Endothelial cell of umbilical vein (primary cell): Measurements from ENCODE around the gene CCDC196. TPM values are rescaled to one million over a fixed set of nuclear protein-coding genes. Genes with fewer than 3 reads are reported as not detected.

ENCODE experiments used
- BruUV-seq: library from RNA; stranded (reverse); fragments of 400-500 nt; replicated peaks from 2 replicates; lab custom pipeline; 2021; lab: Mats Ljungman, UMichigan
- CTCF ChIA-PET: fragments of 300-600, 350-600 bp; sonication (Branson Sonifier 250); formaldehyde crosslinking; loops from one replicate; lab custom pipeline; 2021; ENCODE audit warnings: antibody characterized with exemption, inconsistent platforms; lab: Charles Lee
- POLR2A ChIA-PET: fragments of 300-600, 350-600 bp; sonication (Branson Sonifier 250); formaldehyde crosslinking; loops from one replicate; lab custom pipeline; 2021; ENCODE audit warnings: antibody characterized with exemption, inconsistent platforms; lab: Charles Lee
- DNase-seq: peaks from one replicate; pipeline ENCODE4 v3.0.0-alpha.2; 2011; ENCODE audit warnings: low read depth, low spot score
- FAIRE-seq: peaks from 2 replicates; lab custom pipeline; 2011; peaks lifted over from hg19 to GRCh38; lab: Jason Lieb, UNC
- H2AFZ ChIP-seq: 2 replicates; pipeline ENCODE4 v1.6.0; 2012; ENCODE audit warnings: low read depth, low read length, control low read depth, inconsistent platforms
- H3K27ac ChIP-seq: 2 replicates; pipeline ENCODE4 v1.5.1; 2011; ENCODE audit warnings: low read depth, mild to moderate bottlenecking, control low read depth, low read length, moderate library complexity; ENCODE audit not compliant: insufficient read depth
- H3K27me3 ChIP-seq, 2 experiments: 2 replicates each; pipeline versions ENCODE4 v1.6.0 to v1.6.1; 2011; ENCODE audit warnings: low read length in 2 of 2, mixed read lengths in 1 of 2; ENCODE audit not compliant: control insufficient read depth in 2 of 2, insufficient read depth in 2 of 2
- H3K36me3 ChIP-seq, 2 experiments: 2 replicates in 1 of 2; 3 replicates in 1 of 2; pipeline ENCODE4 v1.5.1; 2011; ENCODE audit warnings: low read length in 2 of 2, mild to moderate bottlenecking in 1 of 2, moderate library complexity in 1 of 2; ENCODE audit not compliant: control insufficient read depth in 2 of 2, insufficient read depth in 2 of 2; ENCODE audit errors: extremely low read depth in 1 of 2
- H3K4me1 ChIP-seq: 3 replicates; pipeline ENCODE4 v1.5.1; 2011; ENCODE audit warnings: mild to moderate bottlenecking, low read length; ENCODE audit not compliant: control insufficient read depth, insufficient read depth; ENCODE audit errors: extremely low read depth
- H3K4me2 ChIP-seq: 2 replicates; pipeline ENCODE4 v1.6.1; 2011; ENCODE audit warnings: low read length, control low read depth, mixed read lengths; ENCODE audit not compliant: insufficient read depth
- H3K4me3 ChIP-seq, 3 experiments: fragments of 200-600 bp in 1 of 3; sonication (generic), shearing (Covaris generic) in 1 of 3; replicated peaks in 1 of 3; 2 replicates each; pipeline ENCODE4 v1.5.1; 2011 to 2016; ENCODE audit warnings: control low read depth in 3 of 3, low read length in 3 of 3, mild to moderate bottlenecking in 2 of 3, inconsistent platforms in 1 of 3, low read depth in 1 of 3, moderate library complexity in 1 of 3; ENCODE audit not compliant: insufficient read depth in 1 of 3
- H3K79me2 ChIP-seq: 2 replicates; pipeline ENCODE4 v1.6.0; 2012; ENCODE audit warnings: low read length, inconsistent platforms; ENCODE audit not compliant: control insufficient read depth, insufficient read depth
- H3K9ac ChIP-seq: replicated peaks from 2 replicates; pipeline ENCODE3; 2011; ENCODE audit warnings: low read length, control low read depth; ENCODE audit not compliant: insufficient read depth; ENCODE audit errors: extremely low read depth
- H3K9me1 ChIP-seq: replicated peaks from 3 replicates; pipeline ENCODE4 v1.6.0; 2011; ENCODE audit warnings: mild to moderate bottlenecking, low read length; ENCODE audit not compliant: control insufficient read depth, insufficient read depth; ENCODE audit errors: extremely low read depth
- H3K9me3 ChIP-seq: replicated peaks from 2 replicates; pipeline ENCODE4 v1.5.1; 2012; ENCODE audit warnings: low read length, inconsistent platforms; ENCODE audit not compliant: control insufficient read depth, insufficient read depth
- H4K20me1 ChIP-seq: replicated peaks from 2 replicates; pipeline ENCODE3; 2011; ENCODE audit warnings: mild to moderate bottlenecking, low read length; ENCODE audit not compliant: control insufficient read depth, insufficient read depth; ENCODE audit errors: extremely low read depth
- EZH2 ChIP-seq: IDR thresholded peaks from 2 replicates; pipeline ENCODE4 v1.6.1; 2012; ENCODE audit warnings: borderline replicate concordance, low read depth, mild to moderate bottlenecking, moderate library complexity, low read length, inconsistent platforms; ENCODE audit not compliant: severe bottlenecking
- FOS ChIP-seq: IDR thresholded peaks from 2 replicates; pipeline ENCODE4 v1.6.1; 2011; ENCODE audit warnings: mild to moderate bottlenecking, low read length, moderate library complexity, borderline replicate concordance; ENCODE audit not compliant: insufficient read depth
- GATA2 ChIP-seq: IDR thresholded peaks from 2 replicates; pipeline ENCODE4 v1.7.0; 2011; ENCODE audit warnings: low read depth, mild to moderate bottlenecking, moderate library complexity, mixed read lengths, low read length; ENCODE audit not compliant: insufficient read length, insufficient read depth
- JUN ChIP-seq: IDR thresholded peaks from 2 replicates; pipeline ENCODE4 v1.6.1; 2011; ENCODE audit warnings: borderline replicate concordance, low read depth; ENCODE audit not compliant: insufficient read length, insufficient read depth
- MYC ChIP-seq: IDR thresholded peaks from one replicate; pipeline ENCODE4 v1.6.1; 2011; ENCODE audit warnings: mild to moderate bottlenecking, low read depth, low read length
- POLR2A ChIP-seq: IDR thresholded peaks from 2 replicates; pipeline ENCODE4 v1.6.1; 2012; ENCODE audit warnings: low read depth, mild to moderate bottlenecking, control low read depth, low read length
- POLR2AphosphoS5 ChIP-seq: IDR thresholded peaks from 2 replicates; pipeline ENCODE4 v1.6.1; 2012; ENCODE audit warnings: low read depth, mild to moderate bottlenecking, control low read depth, low read length, moderate library complexity; ENCODE audit not compliant: insufficient read depth
- dilution Hi-C: fragments of 300-500 bp; cut with MboI; formaldehyde crosslinking; loops from one replicate; pipeline ENCODE4 v1.15.0; 2019; ENCODE audit warnings: low sequenced_read_pairs; ENCODE audit not compliant: extremely low pct_ligation_motif_present
- intact Hi-C: fragments of 100-400 bp; cut with micrococcal nuclease; formaldehyde crosslinking; loops from one replicate; pipeline ENCODE4 v1.10.0; 2022
- polyA plus RNA-seq, 4 experiments: library from polyadenylated mRNA; depleted of rRNA in 3 of 4; stranded (reverse) in 3 of 4; unstranded in 1 of 4; fragments of >200 nt; gene quantifications; 2 replicates each; pipeline versions ENCODE4 v1.2.1 to v1.2.3, GENCODE V29; 2011 to 2012; ENCODE audit warnings: missing spikeins in 1 of 4
- total RNA-seq: library from RNA; stranded (reverse); gene quantifications from 2 replicates; pipeline ENCODE4 v1.2.3, GENCODE V29; 2021
- TF ChIP-seq, protein P1 (sequence below), 2 donors: IDR thresholded peaks; 1 replicate in 1 of 2; 2 replicates in 1 of 2; pipeline ENCODE4 v1.5.1; 2011; ENCODE audit warnings: low read length in 2 of 2, mild to moderate bottlenecking in 2 of 2, moderate library complexity in 2 of 2, control low read depth in 1 of 2, inconsistent platforms in 1 of 2, low read depth in 1 of 2; ENCODE audit not compliant: insufficient read depth in 1 of 2; ENCODE audit errors: extremely low read depth in 1 of 2
- TF ChIP-seq, protein P2 (sequence below): IDR thresholded peaks from 2 replicates; pipeline ENCODE4 v1.6.1; 2011; ENCODE audit not compliant: insufficient read depth, insufficient read length

The CCDC196 gene
- total and polyA plus RNA-seq, 2 donors (not counting 3 experiments of a cell fraction or from before 2014, with no cell fraction given), result not detected

DNA sequence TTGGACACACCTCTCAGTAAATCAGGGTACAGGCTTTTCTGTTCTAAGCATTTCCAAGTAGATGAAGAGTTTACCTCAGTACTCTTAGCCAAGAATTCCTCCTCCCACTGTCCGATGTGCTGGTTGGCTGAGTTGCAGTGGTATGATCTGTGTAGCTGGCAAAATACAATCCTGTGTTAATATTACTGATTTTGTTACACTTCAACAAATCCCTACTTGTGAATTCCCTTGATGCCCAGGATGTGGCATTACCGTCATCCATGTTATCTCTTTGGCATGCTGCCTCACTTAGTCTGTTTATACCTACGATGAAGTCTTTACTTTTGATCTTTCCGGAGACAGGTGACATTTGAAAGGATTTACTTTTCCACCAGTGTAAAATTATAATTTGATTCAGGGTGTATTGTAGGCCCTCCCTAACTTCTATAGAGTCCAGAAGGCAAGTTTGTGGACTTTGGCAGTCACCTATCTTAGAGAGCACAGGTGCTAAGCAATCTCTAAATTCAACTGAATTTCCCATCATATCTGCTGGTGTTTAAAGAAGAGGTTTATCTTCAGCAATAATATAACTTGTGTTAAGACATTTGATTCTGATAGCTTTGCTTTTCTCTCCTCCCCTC is 10.1 kb downstream of the CCDC196 start:
- no peak for FAIRE-seq
- Histone ChIP-seq H3K9ac (no peak overlapping the region), H3K36me3 (no peaks in the 10 kb centered on the region)

DNA sequence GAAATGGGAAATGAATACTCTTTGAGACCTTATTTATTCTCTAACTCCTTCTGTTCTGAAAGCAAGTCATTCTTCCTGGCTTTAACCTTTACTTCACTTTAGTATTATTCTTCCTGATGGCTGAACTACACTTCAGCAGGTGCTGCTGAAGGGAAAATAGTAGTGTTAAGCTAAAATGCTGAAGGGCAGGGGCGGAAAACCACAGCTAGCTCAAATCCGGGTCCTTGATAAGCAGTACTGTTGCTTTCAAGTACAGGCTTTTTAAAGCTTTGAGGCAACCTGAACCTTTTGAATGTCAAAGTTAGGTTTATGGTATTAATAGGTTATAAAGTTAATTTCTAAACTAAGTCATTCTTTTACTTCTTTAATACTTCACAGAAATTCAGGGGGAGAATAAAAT is 10.7 kb downstream of the CCDC196 start:
- TF ChIP-seq FOS (no peak), EZH2 (no peak), MYC (no peak), POLR2AphosphoS5 (no peak), POLR2A (no peak), GATA2 (no peak), JUN (no peak)
- TF ChIP-seq, protein P1, sequence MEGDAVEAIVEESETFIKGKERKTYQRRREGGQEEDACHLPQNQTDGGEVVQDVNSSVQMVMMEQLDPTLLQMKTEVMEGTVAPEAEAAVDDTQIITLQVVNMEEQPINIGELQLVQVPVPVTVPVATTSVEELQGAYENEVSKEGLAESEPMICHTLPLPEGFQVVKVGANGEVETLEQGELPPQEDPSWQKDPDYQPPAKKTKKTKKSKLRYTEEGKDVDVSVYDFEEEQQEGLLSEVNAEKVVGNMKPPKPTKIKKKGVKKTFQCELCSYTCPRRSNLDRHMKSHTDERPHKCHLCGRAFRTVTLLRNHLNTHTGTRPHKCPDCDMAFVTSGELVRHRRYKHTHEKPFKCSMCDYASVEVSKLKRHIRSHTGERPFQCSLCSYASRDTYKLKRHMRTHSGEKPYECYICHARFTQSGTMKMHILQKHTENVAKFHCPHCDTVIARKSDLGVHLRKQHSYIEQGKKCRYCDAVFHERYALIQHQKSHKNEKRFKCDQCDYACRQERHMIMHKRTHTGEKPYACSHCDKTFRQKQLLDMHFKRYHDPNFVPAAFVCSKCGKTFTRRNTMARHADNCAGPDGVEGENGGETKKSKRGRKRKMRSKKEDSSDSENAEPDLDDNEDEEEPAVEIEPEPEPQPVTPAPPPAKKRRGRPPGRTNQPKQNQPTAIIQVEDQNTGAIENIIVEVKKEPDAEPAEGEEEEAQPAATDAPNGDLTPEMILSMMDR (IDR thresholded peaks at IDR 0.05; ENCODE audit: extremely low read depth in 1 of 2, insufficient read depth in 1 of 2, low read depth in 1 of 2, low read length in 2 of 2), result no peak
- TF ChIP-seq, protein P2, sequence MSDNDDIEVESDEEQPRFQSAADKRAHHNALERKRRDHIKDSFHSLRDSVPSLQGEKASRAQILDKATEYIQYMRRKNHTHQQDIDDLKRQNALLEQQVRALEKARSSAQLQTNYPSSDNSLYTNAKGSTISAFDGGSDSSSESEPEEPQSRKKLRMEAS, result no peak
- Histone ChIP-seq H4K20me1 (no peaks in the 10 kb centered on the region), H3K4me2 (no peak overlapping the region), H2AFZ (no peak overlapping the region), H3K79me2 (no peaks in the 10 kb centered on the region), H3K9me1 (no peaks in the 10 kb centered on the region), H3K27ac (no peak overlapping the region), H3K4me3 (no peak overlapping the region), H3K27me3 (no peaks in the 10 kb centered on the region), H3K9ac (no peak overlapping the region), H3K9me3 (no peaks in the 10 kb centered on the region), H3K4me1 (no peaks in the 10 kb centered on the region), H3K36me3 (no peaks in the 10 kb centered on the region)
- no peak for DNase-seq
- no peak for FAIRE-seq
- dilution Hi-C loops, result no loop called here
- CTCF ChIA-PET, result interaction anchor here (1.1 to 2.8 kb wide), 4 partner anchors 11 to 789 kb away, joined by 3 to 9 read pairs (median 5); partner anchors contain the start of gene GPHN
- no TSS peak for BruUV-seq
- intact Hi-C loops, result loop anchor here (5.0 to 10.0 kb wide), 2 partner anchors 250 to 1208 kb away; partner anchors contain the start of gene RDH12
- POLR2A ChIA-PET, result no interaction called here

More for the DNA sequence above, 10.1 kb downstream of the CCDC196 start:
- H3K4me1 ChIP-seq, result no peaks in the 10 kb centered on the region
- H4K20me1 ChIP-seq, result no peaks in the 10 kb centered on the region
- H2AFZ ChIP-seq, result no peak overlapping the region
- H3K27ac ChIP-seq, result no peak overlapping the region
- dilution Hi-C loops (no loop called here), intact Hi-C loops (loop anchor here (5.0 to 10.0 kb wide), 2 partner anchors 251 to 1209 kb away; partner anchors contain the start of gene RDH12)
- TF ChIP-seq POLR2AphosphoS5 (no peak), MYC (no peak), FOS (no peak), POLR2A (no peak)
- DNase-seq, result no peak
- H3K4me2 ChIP-seq, result no peak overlapping the region
- CTCF ChIA-PET, result interaction anchor here (1.1 to 2.8 kb wide), 5 partner anchors 12 to 250 kb away, joined by 3 to 9 read pairs (median 7); partner anchors contain the start of gene GPHN
- no peak overlapping the region for H3K4me3 ChIP-seq
- H3K27me3 ChIP-seq, result no peaks in the 10 kb centered on the region
- H3K79me2 ChIP-seq, result no peaks in the 10 kb centered on the region
- no peaks in the 10 kb centered on the region for H3K9me1 ChIP-seq
- BruUV-seq, result no TSS peak
- POLR2A ChIA-PET, result no interaction called here
- no peaks in the 10 kb centered on the region for H3K9me3 ChIP-seq
